GM18870 (cell line): Measurements from ENCODE around the gene CRMP1.

Experiments
- ATAC-seq: cut with Tn5 transposase; IDR thresholded peaks from one replicate; pipeline ENCODE4 v1.9.1; 2021; ENCODE audit warnings: moderate library complexity; ENCODE audit not compliant: unreplicated experiment

Gene CRMP1

DNA sequence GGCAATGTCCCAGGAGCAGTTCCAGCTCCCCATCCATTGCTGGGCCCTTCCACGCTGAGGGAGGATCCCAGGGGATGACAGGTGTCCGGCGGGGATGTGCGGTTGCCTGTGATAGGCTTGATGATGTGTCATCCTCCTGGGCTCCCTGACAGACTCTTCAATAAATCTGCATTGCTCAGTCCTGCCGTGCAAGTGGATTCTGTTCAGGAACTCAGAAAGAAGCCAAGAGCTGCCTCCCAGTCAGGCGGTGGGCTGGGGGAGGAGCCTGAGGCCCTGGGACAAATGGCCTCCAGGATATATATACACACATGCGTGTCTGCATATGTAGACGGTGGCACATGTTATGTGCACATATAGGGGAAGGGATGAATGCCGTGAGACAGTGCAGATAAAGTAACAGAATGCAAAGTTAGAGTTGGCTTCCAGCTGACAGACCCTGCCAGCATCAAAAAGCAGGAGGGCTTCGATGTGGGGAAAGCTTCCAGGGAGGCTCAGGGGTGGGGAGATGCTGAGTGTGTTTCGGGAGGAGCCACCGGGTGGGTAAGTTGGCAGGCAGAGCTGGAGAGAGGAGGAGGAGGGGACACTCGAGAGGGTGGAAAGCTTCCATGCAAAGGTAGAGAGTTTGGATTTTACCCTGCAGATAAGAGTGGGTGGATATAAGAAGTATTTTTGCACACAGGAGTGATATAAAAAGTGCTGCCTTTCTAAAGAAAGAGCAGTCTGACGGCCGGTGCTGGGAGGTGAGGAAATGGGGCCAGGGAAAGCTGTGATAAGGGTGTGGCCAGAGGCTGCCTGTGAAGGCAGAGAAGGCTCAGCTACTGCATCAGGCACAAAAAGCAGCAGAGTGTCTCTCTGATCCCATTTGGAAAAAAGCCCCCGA lies 28.5 kb upstream of the CRMP1 start:
- no peak for ATAC-seq

GRCh38 chr4:5919571-5919970 lies 26.7 kb upstream of the CRMP1 start:
- ATAC-seq: no peak

DNA sequence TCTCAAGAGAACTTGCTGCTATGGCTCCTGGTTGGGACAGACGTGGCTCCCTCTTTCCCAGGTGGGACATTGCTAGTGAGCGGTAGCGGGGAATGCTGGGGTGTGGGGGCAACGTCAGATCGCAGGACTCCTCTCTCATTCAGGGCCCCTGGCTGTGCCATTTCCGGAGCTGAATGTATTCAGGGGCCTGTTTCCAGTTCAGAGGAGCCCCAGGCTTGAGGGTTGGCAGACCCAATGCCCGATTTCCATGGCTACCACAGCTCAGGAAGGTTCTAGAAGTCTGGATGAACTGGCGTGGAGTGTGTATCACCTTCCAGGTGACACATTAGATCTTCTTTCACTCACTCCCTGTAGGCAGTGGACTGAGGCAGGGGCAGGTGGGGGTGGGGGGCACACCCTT lies 26.2 kb upstream of the CRMP1 start:
- no peak for ATAC-seq

DNA sequence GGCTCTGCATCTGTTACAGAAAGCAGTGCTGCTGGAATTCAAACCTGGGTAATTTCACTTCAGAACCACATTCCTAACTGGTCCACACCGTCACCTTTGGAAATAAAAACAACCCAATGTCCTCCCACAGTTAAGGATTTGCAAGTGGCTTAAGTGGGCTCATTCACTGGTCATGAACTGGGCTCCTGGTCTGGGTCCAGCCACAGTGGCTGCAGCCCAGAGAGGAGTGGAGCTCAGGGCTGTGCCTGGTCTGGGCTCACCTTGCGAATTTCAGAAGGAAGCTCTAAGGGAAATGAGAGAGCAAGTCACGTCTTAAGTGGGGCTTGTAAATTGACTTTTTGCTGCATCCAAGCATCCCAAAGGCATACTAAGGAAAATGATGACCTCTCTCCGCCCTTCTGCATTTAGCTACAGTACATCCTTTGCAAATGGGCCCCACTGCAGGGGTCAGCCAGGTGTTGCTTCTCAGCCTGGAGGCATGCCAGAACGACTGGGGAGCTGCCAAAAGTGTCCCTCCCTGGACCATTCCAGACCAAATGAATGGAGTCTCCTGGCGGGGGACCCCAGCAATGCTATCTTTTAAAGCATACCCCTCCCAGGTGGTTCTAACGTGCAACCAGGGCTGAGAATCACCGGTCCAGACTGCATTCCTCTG lies 25.6 kb upstream of the CRMP1 start:
- no peak for ATAC-seq

- no peak for ATAC-seq
Observed at GRCh38 chr4:5917672-5918071, 24.8 kb upstream of the CRMP1 start.

DNA sequence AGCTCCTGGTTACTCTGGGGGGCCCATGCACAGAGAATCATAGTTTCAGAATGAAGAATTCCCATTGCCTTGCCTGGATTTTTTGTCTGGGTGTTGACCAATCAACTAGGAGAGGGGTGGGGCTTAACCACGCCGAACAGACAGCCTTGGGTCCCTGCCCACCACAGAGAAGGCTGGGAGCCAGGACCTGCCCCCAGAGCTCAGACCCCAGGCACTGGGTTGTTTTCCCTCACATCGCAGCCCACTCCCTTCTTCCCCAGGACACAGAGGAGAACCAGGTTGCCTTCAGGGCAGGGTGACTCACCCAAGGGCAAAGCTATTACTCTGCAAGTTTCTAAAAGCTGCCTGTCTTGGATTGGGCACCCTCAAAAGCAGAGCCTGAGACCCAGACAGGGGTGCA lies 23.3 kb upstream of the CRMP1 start:
- no peak for ATAC-seq

DNA sequence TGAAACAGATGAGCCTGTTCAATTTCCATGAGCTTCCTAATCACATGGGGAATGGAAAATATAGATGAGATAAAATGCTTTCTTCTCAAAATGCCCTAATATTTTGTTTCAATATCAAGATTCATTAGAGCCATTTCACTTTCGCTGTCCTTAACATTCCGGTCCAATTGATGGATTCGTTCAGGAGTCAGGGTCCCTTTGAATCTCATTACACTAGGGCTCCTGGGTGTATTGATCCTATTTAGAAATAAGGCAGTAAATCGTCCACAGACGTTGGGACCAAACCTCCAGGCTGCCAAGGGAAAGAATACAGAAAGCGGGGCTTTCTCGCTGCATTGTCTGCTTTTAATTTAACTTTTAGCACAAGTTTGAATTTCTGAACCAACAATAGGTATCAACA lies 20.6 kb upstream of the CRMP1 start:
- ATAC-seq: no peak

- ATAC-seq: no peak
Observed at GRCh38 chr4:5912614-5913019, 19.7 kb upstream of the CRMP1 start.

DNA sequence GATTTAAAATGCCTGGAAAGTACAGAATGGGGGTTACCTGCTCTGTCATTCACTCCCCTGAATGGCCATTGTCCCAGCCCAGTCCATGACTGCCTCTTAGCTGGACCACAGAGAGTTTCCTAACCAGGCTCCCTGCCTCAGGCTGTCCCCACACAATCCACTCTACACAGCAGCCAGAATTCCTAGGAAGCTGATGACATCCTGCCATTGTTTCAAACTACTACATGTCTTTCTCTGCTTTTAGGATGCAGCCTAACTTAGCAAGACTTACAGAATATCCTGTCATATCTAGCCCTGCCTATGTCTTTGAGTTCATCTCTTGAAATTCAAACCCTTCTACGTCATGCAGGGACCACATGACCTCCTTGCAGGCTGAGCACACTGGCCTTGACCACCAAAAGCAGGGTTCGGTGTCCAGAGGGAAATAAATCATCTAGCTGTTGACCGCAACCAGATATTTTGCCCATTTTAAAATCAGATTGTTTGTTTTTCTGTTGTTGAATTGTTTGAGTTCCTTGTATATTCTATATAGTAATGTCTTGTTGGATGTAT lies 16.1 kb upstream of the CRMP1 start:
- no peak for ATAC-seq

GRCh38 chr4:5906191-5906590 lies 13.3 kb upstream of the CRMP1 start:
- ATAC-seq: no peak

GRCh38 chr4:5905714-5906113 lies 12.8 kb upstream of the CRMP1 start:
- ATAC-seq: no peak

DNA sequence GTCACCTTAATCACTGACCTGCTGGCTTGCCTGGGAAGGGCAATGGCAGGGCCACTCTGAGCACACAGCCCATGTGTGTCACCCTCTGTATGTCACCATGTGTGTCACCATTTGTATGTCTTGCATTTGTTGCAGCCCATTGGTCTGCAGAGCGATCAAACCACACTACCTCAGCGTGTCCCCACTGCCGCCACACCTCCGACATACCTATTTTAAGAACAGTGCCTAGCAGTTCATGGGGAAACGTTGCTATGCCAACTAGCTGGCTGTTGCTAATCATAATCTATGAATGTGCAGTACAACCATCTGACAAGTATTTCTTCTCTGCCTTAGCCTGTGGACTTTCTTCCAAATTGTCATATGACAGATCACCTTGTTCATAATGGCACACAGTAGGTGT lies 8.0 kb upstream of the CRMP1 start:
- ATAC-seq: no peak

- no peak for ATAC-seq
Observed at GRCh38 chr4:5899881-5900280, 7.0 kb upstream of the CRMP1 start.

DNA sequence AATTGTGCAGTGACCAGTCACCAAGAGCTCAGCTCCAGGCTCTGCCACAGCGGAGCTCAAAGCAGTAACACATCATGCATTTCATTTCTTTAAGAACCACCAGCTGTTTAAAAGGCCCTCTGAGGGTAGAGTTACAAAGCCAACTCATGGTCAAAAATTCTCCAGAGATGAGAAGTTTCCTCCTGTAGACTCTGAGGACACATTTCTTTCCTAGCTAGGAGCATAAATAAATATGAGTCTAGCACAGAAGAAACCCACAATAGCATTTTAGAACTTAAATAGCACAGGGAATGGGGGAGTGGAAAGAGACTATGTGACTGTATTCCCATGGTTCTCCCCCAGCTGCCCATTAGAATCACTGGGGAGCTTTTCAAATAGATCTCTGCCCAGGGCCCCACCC lies 6.5 kb upstream of the CRMP1 start:
- no peak for ATAC-seq

DNA sequence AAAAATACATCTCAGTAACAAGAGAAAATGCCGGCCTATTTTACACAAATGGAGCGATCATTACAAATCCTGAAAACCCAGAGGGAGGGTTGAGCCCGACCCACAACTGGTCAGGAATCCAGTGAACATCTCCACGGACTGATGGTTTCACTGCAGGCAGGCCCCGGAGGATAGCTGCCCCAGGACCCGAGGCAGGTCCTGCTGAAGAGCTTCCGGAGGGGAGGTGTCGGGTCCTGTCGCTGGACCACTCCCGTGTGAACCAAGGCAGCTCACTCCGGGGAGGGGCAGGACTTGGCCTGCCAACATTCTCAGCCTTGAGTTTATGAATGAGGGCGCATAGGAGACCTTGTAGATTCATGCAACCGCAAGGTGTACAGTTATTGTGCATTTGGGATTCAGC lies 4.8 kb upstream of the CRMP1 start:
- no peak for ATAC-seq

- ATAC-seq: no peak
Observed at GRCh38 chr4:5895287-5895686, 2.4 kb upstream of the CRMP1 start.

- no peak for ATAC-seq
Observed at GRCh38 chr4:5894266-5894665, 1.4 kb upstream of the CRMP1 start.

GRCh38 chr4:5893591-5893990 lies 705 bp upstream of the CRMP1 start:
- no peak for ATAC-seq

DNA sequence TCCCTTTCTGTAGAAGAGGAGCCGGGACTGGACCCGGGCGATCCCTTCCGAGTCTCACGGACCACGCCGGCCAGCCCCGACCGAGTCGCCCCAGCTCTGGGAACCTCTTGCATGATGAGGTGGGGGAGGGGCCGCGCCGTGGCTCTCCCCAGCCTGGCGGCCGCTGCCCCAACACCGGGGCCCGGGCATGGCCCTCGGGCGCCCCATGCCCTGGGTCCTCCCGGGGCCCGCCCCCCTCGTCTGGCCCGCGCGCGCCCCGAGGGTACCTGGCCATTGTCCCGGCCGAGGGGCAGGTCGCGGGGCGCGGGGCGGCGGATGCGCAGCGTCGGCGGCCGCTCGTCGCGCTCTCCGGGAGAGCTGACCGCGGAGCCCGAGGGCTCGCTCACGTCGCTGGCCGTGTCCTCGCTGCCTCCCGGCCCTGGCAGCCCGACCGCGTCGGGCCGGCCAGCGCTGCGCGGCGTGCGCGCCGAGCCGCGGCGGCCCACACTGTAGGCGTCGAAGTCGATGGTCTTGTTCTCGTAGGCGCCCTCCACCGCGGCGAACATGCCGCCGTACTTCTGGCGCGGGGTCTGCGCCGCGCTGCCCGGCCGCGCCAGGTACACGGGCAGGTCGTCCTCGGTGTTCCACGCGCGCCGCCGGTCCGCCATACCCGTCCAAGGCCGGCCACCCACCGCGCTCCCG lies 423 bp downstream of the CRMP1 start:
- ATAC-seq: no peak

GRCh38 chr4:5891563-5892322 lies 1.1 kb downstream of the CRMP1 start:
- ATAC-seq: no peak
